NCI-H2196 (cell line): ENCODE results near the gene HS1BP3.

Experiments used
- DNase-seq: peaks from one replicate; lab custom pipeline; 2025; ENCODE audit not compliant: unreplicated experiment; lab: John Stamatoyannopoulos, UW

Gene HS1BP3, protein sequence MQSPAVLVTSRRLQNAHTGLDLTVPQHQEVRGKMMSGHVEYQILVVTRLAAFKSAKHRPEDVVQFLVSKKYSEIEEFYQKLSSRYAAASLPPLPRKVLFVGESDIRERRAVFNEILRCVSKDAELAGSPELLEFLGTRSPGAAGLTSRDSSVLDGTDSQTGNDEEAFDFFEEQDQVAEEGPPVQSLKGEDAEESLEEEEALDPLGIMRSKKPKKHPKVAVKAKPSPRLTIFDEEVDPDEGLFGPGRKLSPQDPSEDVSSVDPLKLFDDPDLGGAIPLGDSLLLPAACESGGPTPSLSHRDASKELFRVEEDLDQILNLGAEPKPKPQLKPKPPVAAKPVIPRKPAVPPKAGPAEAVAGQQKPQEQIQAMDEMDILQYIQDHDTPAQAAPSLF

DNA sequence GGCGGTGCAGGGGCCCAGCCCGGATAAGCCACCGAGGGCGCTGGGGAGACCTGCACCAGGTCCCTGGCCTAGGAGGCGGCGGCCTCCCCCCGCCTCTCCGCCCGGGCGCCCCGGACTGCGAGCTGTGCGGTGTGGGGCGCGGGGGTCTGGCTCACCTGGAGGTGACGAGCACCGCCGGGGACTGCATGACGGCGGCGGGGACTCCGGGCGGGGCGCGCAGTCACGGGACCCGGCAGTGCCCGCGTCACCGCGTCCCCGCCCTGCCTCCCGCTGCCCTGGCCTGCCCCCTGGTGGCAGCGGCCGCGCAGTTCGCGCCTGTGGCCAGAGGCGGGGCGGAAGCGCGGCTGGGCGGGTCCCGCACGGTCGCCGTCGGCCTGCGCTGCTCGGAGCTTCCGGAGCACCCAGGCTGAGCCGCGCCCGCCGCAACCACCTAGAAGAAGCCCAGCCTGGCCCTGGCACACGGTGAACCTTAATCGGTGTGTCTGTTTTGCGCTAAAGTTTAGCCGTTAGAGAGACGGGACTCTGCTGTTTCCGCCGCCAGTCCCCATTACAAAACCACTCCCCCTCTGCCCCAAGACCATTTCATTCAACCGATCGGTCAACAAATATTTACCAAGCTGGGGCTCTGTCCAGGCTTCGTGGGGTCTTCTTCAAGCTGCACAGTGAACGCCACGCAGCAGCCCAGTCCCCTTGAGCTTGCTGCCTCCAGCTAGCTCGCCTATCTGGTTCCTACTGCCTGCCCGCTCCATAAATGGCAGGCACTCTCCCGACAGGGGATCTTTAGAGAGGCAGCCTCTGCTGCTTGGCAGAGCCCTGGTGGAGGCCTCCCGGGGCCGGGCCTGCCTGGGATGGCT lies at the start of gene HS1BP3:
Gene HS1BP3, minus strand, starts transcription at position 222 of the 854 bp plus-strand sequence. Its CDS starts 35 bp downstream, at position 187.
- DNase-seq, result peak; percentile 89

GRCh38 chr2:20698916-20699613 lies 48.2 kb upstream of the HS1BP3 start:
- no peak for DNase-seq

GRCh38 chr2:20697322-20697934 lies 46.5 kb upstream of the HS1BP3 start:
- DNase-seq, result no peak

GRCh38 chr2:20696366-20696765 lies 45.5 kb upstream of the HS1BP3 start:
- no peak for DNase-seq

- DNase-seq, result no peak
Measured at GRCh38 chr2:20693317-20693716, 42.4 kb upstream of the HS1BP3 start.

GRCh38 chr2:20692081-20692480 lies 41.2 kb upstream of the HS1BP3 start:
- no peak for DNase-seq

GRCh38 chr2:20691076-20691734 lies 40.3 kb upstream of the HS1BP3 start:
- DNase-seq, result no peak

DNA sequence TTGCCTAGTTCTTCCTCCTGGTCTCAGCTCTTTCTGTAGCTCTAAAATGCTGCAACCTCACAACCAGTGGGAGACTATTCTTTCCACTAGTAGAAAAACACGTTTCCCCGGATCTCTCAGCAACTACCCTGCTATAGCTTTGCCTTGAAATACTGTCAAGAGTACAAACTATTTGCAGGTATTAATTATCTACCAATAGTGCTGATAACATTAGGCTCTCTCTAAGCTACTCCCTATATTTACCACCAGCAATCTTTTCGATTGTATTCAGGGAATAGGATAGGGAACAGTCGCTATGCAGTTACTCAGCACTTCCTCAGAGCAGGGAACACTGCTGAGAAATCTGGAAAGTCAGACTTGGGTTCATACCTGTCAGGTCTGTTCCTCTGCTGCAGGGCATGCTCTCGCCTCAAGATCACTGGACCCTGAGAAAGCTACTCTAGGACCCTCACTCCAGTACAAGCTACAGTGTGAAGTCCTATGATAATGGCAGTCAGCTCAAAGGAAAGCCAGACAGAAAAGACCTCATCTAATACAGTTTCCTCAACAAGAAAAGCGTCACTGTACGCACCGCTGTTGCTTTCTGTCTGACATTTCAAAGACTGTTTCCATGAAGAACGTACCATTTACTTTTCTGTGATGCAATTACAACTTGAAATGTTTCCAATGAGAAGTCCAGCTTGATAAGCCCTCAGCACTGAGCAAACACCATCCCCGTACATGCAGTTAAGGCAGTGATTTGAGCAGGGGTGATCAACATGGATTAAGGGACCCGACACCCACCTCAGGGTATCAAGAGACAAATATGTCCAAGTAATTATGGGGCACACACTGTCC lies 38.7 kb upstream of the HS1BP3 start:
- no peak for DNase-seq

- no peak for DNase-seq
Measured at GRCh38 chr2:20687260-20687832, 36.4 kb upstream of the HS1BP3 start.

GRCh38 chr2:20684581-20685063 lies 33.7 kb upstream of the HS1BP3 start:
- DNase-seq, result no peak

GRCh38 chr2:20682167-20682920 lies 31.4 kb upstream of the HS1BP3 start:
- peak; percentile 6 for DNase-seq

GRCh38 chr2:20680744-20681375 lies 30.0 kb upstream of the HS1BP3 start:
- DNase-seq, result no peak

DNA sequence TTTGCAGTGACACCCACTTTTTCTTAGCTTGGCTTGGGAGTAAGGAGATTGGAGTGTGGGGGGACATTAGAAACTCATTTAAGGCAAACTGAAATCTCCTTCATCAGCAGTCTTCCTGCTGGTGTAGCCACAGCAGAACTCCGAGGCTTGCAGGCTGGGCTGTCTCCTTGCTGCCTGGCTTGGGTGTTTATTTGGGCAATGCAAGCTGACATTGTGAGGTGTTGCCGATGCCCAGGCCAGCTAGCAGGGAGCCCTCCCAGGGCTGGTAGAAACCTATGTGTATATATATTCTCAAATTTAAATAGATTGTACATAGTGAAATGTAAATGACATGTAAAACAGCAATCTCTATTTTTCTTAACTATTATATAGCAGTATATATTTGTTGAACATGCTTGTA lies 27.9 kb upstream of the HS1BP3 start:
- no peak for DNase-seq

DNA sequence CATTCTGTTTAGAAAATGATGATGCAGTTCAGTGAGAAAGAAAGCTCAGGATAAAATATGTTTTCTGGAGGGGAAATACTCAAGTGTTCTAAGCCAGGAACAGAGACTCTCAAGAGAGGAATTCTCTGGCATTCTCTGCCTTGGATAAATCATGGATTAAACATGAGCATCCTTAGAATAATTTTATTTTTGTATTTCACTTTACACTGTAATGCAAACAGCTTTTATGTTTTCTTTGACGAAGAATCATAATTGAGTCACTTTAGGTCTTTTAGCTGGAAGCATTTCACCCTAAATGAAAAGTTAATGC lies 27.1 kb upstream of the HS1BP3 start:
- DNase-seq, result no peak

DNA sequence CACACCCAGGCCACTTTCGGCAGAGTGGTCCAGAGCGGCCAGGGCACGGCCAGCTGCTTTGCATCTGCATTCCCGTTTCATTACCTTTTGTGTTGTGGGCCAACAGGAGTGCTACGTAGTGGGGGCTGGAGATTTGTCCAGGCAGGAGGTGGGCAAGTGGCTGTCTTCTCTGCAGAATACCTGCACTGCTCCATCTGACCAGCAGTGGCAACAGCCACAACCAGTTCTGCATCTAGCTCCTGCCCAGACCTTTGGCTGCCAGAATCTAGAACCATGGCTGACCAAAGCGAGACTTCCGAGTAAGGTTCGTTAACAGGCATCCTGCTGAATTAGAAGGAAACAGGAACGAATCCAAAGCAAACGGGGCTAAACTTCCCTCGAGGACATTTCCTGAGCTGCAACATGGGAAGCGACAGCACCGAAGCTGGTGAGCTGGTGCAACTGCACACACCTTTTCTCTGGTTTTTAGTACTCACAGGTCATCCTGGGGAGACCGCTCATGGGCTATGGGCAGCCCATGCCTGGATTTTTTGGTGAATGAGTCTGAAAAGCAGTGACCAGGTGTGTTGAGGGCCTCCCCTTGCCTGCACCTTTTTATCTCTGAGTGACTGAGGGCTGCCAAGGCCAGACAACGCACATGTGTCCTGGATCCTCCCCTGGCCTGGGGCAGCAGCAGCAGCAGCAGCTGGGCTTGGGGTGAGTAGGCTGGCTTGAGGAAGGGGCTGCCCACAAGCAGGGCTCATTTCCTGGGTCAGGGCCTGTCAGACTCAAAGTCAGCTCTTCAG lies 26.6 kb upstream of the HS1BP3 start:
- no peak for DNase-seq

DNA sequence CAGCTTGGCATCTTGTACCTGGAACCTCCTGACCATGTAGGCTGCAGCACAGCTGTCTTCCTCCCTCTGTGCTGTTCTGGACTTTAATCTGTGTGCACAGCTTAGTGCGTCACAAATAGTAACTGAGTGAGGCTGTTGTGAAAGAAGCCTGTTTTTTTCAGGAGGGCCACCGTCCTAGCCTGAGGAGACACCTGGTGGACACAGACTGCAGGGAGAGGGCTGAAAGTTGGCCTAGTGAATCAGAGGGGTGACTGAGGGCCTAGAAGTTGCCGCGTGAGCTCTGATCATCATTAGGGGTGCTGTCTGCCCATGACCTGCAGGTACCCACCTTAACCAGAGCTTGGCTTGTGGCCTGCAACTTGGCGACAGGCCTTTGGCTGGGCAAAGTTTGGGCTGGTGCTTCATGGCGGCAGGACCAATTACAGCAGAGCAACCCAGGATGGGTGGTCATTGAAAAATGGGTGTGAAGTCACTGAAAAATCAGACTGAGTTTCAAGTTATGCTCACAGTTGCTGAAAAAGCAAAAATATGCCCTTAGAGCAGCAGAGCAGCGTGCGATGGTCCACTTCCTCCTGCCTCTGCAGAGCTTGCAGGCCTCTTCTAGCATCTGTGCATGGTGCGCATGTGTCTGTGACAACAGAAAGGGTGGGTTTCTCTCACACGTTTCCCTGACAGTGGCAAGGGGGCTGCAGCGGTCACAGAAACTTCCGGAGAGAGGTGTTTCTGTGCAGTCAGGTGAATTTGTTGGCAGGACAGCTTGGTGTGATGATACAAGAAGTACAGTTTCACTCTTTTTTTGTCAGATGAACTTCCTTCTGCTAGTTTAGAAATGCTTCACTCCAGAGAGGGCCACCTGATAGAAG lies 25.7 kb upstream of the HS1BP3 start:
- no peak for DNase-seq
